Left renal pelvis (tissue), 4 donors: ENCODE measurements around the gene MS4A10. TPM values are rescaled to one million over a fixed set of nuclear protein-coding genes. Genes with fewer than 3 reads are reported as not detected.
"Not testable (repeated sequence)": the region's sequence is repeated elsewhere in the genome, so short reads cannot be mapped to it uniquely, and the experiment has no call there.

Source experiments
- DNase-seq, 4 donors: peaks; one replicate each; pipeline ENCODE4 v3.0.0-alpha.2; 2013; ENCODE audit warnings: low read depth in 4 of 4, low spot score in 3 of 4
- polyA plus RNA-seq, 4 donors: library from polyadenylated mRNA; unstranded; fragments of 120-200 nt; gene quantifications; one replicate each; pipeline ENCODE4 v1.2.1, GENCODE V29; 2013; ENCODE audit not compliant: insufficient read length in 4 of 4

Gene MS4A10
- polyA plus RNA-seq, 4 donors, result 0.13 to 0.31 TPM; not detected in 2

DNA sequence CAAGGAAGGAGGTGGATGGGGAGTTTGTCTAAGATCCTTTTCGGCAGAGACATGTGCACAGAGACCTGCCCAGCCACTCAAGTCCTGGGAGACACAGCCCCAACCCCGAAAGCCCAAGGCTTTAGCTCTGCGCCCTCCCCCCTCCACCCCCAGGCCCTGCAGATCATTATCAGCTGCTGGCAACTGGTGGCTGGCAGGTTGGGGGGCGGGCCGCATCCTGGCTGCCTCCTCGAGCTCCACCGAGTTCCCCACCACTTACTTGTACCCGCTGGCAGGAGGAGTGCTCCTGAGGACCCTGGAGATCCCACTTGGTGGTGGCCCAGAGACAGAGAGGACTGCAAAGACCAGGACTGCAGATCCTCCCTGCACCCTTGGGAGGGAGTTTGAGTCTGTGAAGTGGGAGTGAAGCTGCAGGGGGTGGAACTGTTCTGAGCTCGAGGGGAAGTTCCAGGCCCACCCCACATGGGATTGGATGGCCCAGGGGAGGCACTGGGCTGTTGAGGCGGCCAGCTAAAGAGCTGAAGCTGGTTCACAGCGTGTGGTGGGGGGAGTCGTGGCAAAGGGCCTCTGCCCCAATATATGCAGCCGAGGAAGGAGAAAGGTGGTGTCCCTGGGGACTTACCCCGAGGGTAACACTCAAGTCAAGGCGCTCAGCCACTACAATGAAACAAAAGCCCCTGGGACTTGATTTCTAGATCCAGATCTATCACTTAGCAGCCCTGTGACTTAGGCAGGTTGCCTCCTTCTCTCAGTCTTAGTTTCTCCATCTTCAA is 36.9 kb downstream of the MS4A10 start:
- no peak for DNase-seq

DNA sequence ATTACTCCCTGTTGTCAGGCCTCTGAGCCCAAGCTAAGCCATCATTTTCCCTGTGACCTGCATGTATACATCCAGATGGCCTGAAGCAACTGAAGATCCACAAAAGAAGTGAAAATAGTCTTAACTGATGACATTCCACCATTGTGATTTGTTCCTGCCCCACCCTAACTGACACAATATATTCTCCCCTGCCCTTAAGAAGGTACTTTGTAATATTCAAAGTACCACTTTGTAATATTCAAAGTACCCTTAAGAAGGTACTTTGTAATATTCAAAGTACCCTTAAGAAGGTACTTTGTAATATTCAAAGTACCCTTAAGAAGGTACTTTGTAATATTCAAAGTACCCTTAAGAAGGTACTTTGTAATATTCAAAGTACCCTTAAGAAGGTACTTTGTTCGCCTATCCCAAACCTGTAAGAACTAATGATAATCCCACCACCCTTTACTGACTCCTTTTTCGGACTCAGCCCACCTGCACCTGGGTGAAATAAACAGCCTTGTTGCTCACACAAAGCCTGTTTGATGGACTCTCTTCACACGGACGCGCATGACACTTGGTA is 38.7 kb downstream of the MS4A10 start:
- DNase-seq, result not testable (repeated sequence)

DNA sequence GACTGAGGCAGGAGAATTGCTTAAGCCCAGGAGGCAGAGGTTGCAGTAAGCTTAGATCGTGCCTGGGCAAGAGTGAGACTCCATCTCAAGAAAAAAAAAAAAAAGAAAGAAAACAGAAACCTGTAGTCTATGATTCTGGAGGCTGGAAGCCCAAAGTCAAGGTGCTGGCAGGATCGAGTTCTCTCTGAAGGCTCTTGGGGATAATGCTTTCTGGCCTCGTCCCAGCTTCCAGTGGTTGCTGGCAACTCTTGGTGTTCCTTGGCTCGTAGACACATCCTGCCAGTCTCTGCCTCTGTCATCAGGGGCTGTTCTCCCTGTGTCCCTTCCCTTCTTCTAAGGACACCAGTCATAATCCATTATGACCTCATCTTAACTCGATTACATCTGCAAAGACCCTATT is 40.0 kb downstream of the MS4A10 start:
- DNase-seq, result no peak

DNA sequence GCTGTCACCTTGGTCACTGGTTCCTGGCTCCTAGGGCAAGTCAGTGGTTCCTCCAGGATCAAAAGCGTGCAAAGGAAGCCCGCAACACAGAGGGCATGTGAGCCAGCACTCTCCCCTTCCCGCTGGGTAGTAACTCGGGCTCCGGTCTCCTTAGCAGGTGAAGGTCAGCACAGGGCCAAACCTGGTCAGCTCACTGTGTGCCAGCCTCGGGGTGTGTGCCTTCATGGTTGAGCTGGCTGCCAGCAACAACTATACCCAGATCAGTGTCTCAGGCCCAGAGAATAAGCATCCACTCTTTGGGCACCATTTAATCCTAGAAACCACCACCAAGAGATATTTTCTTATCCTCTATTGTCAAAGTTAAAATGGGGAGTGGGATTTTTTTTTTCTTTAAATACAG is 40.7 kb downstream of the MS4A10 start:
- no peak for DNase-seq

DNA sequence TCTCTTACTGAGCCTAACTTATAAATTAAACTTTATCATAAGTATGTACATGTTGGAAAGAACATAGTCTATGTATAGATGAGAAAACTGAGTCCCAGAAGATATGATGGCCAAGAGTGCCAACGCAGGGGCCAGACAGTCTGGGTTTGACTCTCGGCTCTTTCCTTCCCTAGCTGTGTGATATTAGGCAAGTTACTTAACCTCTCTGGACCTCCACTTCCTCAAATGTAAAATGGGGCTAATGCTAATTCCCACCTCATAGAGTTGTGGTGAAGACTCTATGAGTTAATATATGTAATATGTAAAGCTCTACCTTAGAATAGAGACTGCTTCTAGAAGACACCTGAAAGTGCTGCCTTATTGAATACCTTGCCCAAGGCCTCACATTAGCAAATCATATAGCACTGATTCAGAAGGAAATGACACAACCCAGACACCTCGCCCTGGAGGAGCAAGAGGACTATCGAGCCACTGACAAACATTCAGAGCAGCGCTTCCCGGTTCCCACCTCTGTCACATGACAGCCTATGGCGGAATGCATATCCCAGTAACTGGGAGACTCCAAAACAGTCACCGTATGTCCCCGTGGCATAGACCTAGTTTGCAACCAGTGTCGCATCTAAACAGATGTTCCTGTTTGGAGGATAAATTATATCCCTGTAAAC is 45.5 kb downstream of the MS4A10 start:
- no peak for DNase-seq

DNA sequence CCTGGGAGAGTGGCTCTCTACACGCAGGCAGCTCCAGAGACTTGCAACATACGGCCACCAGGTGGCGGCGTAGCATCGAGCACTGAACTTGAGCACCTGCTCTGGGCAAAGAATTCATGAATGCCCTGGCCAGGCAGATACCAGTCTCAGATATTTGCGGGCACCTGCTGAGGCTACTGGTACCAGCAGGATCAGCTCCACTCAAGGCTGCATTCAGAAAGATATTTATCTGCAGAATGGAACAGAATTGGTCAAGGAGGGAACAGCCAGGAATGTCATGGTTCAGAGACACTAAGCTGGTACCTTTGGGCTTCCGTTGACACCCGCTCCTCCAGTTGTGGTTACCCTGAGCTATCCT is 46.0 kb downstream of the MS4A10 start:
- peak in 2 of 4 donors; percentile 50 to 58 for DNase-seq

DNA sequence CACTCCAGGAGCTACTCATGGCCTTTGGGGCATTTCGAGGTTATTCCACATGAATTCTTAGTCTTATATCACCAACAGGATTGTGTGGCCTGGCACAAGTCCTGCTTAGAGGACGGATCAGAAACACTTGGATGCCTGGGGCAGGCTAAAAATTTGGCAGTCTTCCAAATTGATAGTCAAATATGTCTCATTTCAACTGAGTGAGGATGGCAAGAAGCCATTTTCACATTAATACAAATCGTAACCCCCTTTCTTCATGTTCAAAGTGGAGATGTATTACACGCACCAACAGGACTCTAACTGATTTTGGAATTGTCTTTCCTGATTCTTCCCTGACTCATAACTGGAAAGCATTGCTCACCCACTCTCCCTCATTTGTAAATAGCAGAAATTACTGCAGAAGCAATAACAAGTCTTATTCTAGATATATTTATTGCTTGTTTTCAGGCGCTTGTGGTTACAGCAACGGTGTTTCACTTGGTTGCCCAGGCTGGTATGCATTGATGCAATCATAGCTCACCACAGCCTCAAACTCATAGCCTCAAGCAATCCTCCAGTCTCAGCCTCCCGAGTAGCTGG is 46.5 kb downstream of the MS4A10 start:
- DNase-seq, result no peak

DNA sequence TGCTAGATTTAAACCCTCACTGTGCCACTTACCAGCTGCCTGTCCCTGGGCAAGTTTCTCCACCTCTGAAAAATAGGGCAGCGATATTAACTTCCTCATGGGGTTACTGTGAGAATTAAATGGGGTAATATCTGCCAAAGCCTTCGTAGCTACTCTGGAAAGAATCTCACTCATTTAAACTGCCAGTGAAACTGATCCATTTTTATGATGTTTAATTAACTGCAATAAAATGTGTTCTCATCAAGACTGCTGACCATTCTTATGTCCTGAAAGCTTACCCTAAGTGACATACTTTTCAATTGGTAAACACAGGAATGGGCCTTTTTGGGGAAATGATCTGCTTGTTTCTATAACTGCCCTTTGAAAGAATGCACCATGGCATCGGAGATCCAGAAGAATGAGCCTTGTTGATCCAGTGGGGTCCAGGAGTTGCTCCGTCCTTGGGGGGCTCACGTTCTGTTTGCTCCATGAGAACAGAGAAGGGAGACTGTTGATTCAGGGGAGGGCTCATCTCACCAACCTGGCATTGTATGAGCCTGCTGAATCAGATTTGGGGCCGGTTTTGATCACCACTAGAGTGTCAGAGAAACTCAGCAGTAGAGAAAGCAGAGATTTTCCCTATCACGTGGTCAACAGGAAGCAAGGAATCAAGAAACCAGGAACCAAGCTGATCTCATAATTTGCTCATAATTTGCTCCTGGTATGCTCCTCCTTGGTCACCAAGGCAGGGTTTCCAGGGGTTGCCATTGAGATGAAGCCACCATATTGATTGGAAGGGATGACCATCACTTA is 49.8 kb downstream of the MS4A10 start:
- DNase-seq, result no peak

DNA sequence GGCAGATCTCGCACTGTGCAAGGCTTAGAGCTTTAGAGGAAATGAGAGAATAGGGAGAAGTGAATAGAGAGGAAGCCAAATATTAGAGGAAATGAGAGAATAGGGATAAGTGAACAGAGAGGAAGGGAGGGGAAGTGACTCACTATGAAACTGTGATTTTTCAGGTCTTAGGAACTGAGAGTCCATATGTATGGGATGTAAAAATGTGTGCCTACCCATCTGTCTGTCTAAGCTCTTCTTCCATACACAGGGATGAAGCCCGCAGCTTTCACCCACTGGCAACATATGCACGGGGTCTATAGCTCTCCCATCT is 50.4 kb downstream of the MS4A10 start:
- DNase-seq, result no peak

DNA sequence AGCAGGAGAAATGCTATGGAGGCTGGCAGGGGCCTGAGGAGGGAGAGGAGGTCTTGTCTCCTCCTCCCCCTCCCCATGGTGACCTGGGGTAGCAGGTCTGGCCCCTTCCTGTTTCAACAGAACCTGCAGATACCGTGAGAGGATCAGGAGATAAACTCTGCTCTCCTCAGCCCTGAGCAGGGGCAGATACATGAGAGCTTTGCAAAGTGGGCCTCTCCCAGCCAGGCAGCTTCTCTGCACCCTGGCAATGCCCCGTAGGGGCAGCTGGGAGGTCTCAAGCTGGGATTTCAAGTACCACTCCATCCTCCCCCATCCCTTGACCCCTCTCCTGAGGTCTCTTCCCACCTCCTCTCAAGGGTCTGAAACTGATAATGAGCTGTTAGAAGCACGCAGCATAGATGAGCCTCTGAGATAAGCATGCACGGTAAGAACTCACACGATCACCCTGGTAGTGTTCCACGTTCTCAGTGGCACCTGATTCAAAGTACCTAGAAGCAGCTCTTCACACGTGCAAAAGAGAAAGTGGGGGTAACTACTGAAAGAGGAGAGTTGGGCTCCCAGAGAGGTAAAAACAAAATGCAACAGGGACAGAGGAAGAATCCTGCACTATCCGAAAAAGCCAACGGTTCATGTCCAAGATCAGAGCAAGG is 51.9 kb downstream of the MS4A10 start:
- no peak for DNase-seq

DNA sequence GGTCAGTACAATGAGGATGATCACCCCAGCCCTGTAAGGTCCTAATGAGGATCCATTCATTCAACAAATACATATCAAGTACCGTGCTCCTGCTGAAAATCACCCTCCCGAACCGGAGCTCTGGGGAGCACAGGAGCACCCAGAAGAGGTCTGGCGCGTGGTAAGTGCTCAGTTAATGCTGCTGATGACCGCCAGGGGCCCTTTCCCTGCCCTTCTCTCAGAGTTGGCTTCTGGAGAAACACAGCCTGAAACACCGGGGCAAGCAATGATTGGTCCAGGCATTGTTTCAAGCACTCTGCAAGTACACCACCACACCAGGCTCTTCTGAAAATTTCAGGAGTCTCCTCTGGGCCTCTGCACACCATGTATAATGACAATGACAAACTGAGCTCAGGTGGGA is 53.0 kb downstream of the MS4A10 start:
- DNase-seq, result no peak

DNA sequence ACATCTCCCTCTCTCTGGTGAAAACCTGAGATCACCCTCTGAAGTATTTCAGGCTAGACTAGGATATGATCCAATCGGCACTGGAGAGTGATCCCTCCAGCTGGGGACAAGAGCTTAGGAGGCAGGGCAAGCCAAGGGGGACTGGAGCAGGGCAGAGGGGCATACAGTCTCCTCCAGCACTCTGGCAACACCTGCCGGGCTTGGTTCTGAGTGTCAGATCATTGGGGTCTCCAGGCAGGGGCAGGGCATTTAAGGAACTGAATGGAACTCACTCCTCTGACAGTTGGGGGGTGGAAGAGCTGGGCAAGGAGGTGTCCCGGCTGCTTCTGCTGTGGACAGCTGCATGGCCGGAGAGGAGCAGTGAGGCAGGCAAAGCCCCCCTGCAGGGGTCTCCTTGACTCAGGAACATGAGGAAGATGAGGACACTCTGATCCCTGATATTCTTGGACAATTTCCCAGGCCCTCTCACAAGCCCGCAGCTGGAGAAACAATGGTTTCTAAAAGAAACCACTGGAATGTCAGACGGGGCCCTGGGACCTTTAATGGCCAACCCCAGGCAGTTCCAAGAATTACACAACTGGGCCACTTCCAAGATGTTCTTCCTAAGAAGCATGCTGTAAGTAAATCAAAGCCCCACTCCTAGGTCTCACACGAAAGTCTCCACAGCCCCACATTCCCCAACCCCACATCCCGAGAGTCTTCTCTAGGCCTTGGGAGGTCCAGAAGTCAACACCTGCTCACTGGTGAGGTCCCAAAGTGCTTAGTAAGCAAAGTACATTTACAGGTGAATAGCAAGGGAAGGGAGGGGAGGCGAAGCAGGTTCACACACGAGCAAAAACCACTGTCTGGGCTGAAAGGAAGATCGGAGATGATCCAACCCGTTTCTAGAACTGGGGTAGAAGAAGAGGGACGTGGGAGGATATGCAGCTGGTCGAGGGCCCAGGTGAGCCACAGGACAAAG is 55.6 kb downstream of the MS4A10 start:
- peak in 2 of 4 donors; percentile 34 to 60 for DNase-seq

DNA sequence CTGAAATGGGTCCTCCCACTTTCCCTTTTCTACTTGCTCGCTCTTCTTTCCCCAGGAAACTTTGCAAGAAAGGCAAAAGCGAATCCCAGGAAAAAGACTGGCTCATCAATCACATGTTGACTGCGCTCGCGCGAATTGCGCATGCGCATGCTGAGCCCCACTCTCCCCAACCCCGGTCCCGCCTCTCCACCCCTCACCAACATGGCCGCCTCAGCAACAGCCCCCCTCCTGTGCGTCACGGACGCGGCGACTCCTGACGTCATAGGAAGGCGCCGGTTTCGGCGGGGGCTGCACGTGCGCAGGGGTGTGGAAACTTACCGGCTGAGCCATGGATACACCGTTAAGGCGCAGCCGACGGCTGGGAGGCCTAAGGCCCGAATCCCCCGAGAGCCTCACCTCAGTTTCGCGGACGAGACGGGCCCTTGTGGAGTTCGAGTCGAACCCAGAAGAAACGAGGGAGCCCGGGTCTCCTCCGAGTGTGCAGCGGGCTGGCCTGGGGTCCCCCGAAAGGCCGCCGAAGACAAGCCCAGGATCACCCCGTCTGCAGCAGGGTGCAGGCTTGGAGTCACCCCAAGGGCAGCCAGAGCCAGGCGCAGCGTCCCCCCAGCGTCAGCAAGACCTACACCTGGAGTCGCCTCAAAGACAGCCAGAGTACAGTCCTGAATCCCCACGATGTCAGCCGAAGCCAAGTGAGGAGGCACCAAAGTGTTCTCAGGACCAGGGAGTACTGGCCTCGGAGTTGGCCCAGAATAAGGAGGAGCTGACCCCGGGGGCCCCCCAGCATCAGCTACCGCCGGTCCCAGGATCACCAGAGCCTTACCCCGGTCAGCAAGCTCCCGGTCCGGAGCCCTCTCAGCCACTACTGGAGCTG is 56.9 kb downstream of the MS4A10 start, which contains the start of gene CCDC86:
CCDC86 (plus strand) TSS at position 317 of the 871 bp plus-strand sequence; CDS start at position 329, 12 bp downstream.
- peak; percentile 90 to 92 (median 90) for DNase-seq

DNA sequence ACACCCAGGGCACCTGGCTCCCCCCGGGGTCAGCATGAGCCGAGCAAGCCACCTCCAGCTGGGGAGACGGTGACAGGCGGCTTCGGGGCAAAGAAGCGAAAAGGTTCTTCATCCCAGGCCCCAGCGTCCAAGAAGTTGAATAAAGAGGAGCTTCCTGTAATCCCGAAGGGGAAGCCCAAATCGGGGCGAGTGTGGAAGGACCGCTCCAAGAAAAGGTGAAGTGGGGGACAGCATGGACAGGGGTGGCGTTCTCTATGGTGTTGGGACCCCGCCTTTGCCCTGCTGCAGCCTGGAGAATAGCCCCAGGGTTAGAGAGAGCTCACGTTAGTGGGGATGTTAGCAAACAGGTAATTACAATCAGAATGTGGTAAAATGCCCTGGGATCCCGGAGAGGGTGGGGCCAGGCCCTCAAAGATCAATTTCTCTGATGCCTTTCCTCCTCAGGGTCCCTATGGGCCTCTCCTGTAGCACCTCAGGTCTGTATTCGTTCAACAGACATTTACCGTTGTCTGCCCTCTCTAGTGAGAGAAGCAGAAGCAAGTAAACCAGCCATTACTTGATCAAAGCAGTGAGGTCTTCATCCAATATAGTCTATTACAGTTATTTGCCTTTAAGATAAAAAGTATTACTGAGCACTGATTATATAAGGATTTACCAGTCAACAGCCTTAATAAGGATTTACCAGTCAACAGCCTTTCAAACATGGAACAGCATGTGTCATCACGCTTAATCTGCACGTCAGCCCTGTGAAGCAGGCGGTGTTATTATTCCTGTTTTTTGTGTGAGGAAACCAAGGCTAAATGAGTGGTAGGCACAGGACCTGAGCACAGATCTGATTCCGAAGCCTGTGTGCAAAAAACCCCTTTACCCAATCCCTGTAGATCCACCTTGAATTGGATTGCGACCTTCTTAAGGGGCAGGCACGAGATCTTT is 57.8 kb downstream of the MS4A10 start:
- no peak for DNase-seq

DNA sequence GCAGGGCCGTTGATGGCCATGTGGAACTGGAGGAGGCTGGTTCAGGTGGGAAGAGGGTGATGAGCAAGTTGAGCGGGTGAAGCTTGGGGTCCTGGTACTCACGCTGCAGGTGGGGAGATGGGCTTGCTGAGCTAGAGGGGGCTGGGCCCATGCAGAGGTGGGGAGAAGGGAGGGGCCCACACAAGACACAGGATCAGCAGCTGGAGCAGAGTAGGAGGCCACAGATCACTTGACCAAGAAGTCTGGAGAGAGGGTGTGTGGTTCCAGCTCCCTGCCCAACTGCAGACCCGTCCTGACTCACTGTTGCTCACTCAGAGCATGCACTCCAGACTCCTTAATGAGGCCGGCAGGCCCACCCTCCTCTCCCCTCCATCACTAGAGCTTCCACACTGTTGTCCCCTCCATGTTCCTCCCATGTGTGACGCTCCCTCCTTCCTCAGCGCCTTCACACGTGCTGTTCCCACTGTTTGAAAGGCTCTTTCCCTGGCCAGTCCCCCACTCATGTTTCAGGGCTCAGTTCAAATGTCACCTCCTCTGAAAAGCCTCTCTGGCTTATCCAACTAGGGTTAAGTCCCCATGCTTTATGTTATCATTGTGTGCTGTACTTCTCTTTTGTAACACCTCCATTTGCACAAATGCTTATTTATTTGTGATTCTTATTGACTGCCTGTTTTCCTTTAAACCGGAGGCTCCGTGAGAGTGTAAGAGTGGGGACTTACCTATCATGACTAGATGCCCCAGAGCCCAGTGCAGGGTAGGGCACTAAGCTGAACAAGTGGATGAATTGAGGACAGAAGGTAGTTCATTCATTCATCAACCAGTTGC is 59.1 kb downstream of the MS4A10 start:
- DNase-seq, result no peak

DNA sequence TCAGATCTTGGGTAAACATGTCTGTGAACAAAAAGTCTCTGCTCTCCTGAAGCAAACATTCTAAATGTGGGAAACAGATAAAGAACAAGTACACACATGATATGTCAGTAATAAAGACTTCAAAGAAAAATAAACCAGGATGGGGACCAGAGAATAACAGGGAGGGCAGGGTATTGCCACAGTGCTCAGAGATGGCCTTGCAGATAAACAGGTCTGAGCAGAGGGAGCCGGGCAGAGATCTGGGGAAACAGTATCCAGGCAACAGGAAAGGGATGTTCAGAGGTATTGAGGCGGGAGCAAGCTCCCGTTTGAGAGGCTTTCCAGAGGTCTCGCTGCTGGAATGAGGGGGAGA is 59.7 kb downstream of the MS4A10 start:
- DNase-seq, result no peak
